DOHH2 (cell line): Measurements from ENCODE around the gene ZNF568.

ENCODE experiments used
- CTCF ChIP-seq: fragments of 200-600 bp; sonication (generic); IDR thresholded peaks from one replicate; pipeline ENCODE4 v1.5.1; 2014; ENCODE audit warnings: antibody characterized with exemption, mild to moderate bottlenecking, low read depth, low read length; ENCODE audit not compliant: poor library complexity, severe bottlenecking
- EZH2phosphoT487 ChIP-seq: fragments of 200-600 bp; sonication (generic); IDR thresholded peaks from 2 replicates; pipeline ENCODE4 v1.6.1; 2017; ENCODE audit warnings: borderline replicate concordance, mild to moderate bottlenecking, antibody characterized with exemption, low read length, moderate library complexity, mixed read lengths

DNA sequence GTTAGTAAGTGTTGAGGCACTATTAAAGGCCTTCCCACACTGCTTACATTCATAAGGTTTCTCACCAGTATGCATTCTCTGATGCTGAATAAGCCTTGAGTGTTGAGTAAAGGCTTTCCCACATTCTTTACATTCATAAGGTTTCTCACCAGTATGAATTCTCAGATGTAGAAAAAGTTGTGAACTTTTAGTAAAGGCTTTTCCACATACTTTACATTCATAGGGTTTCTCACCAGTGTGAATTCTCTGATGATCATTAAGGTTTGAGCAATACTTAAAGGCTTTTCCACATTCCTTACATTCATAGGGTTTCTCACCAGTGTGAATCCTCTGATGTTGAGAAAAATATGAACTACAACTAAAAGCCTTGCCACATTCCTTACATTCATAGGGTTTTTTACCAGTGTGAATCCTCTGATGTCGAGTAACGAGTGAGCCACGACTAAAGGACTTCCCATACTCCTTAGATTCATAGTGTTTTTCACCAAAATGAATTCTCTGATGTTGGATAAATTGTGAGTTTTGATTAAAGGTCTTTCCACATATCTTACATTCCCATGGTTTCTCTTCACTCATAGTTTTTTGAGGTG lies 24.3 kb upstream of the ZNF568 start:
- TF ChIP-seq CTCF, result no peak
- no peak for TF ChIP-seq EZH2phosphoT487
